Activated T-helper 1 cell treated with anti-CD3 and anti-CD28 coated beads, Interleukin-2, amount 50 U/mL, for 16 hours (primary cell): ENCODE data around the gene KIF26A.

ENCODE experiments used
- DNase-seq, 2 donors: peaks; one replicate each; pipeline ENCODE4 v3.0.0-alpha.2; 2020; ENCODE audit warnings: low read depth in 1 of 2, low spot score in 1 of 2

KIF26A gene

DNA sequence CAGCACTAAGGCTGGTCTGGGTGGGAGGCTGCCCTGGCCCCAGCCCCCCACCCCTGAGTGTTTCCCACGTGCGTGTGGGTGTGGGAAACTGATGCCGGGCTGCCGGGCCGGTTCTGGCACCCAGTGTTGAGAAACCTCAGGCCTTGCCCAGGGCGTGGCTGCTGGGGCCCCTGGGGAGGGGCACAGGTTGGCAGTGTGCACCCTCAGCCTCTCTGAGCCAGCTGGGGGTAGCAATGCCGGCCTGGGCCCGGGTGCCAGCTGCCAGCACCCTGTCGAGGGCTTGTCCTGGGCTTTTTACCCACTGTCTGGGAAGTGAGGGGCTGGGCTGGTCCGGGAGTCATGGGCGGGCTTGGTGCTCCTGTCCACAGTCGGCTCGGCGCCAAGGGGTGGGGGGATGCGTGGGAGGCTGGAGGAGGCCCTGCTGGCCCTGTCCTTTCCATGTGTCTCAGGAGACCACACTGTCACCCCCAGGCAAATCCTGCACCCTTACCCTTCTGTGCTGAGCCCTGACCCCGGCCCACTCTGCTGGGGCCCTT, 37.2 kb upstream of the KIF26A start:
- DNase-seq: no peak

DNA sequence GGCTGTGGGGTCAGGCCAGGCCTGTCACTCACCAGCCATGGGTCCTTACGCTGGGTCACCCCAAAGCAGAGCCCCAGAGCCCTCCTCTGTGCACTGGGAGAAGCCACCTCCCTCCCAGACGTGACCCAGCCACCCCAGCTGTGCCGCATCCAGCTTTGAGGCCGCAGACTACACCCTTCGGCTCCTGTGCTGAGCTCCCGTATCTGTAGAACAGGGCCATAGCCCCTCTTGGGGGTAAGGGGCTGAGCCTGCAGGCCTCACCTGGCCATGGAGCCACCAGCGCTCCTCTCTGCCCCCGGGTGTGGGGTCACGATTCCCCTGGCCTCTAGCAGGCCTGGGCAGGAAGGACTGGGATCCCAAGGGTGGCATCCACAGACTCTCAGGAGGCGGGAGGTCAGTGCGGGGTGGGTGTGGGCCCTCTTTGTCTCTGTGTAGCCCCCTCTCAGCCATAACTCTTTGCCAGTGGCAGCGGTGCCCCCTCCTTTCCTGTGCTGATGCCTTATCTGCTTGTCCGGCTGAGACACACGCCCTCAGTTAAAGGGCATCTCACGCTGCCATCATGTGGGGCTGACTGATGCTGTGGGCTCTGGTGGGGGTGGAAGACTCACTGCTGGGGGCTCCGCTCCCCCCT, 36.6 kb upstream of the KIF26A start:
- DNase-seq: no peak

DNA sequence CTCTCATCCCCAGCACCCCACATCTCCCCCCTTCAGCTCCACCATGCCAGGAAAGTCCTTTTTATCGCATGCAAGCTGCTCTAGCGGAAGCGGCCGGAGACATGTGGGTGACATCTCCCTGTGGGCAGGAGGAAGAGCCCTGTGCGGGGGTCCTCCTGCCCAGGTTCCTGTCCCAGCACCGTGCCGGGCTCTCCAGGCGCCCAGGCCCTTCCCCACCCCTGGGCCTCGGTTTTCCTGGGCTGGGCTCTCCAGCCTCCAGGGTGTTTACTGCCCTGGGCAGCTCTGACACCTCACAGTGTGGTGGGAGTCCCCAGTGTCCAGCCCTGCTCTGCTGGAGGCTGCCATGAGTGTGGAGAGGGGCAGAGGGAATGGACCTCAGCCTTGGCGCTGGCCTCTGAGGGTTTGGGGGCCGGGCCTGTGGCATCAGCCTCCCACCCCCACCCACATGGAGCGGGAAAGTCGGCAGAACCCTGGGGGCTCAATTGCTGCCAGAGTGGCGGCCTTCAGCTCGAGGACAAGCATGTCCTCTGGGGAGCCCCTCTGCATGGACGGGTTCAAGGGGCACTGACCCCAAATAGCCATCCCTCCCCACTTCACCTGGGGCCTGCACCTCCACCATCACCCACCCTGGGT, 36.0 kb upstream of the KIF26A start:
- DNase-seq: no peak

DNA sequence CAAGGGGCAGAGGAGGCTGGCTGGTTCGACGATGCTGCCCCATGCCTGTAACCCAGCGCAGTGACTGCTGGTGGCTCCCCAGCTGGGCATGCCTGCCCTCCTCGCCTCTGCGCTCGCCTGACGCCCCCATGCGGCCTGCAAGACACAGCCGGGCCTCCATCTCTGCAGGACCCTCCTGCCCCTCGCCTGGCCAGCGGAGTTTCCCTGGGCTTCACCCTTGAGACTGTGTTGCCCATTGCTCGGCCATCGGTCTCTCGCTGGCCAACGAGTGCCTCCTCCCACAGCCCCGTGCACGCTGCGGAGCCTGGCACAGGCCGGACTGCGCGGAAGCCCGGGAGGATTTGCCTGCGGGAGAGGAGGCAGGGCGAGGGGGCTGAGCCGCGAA, 35.3 kb upstream of the KIF26A start:
- DNase-seq: no peak

DNA sequence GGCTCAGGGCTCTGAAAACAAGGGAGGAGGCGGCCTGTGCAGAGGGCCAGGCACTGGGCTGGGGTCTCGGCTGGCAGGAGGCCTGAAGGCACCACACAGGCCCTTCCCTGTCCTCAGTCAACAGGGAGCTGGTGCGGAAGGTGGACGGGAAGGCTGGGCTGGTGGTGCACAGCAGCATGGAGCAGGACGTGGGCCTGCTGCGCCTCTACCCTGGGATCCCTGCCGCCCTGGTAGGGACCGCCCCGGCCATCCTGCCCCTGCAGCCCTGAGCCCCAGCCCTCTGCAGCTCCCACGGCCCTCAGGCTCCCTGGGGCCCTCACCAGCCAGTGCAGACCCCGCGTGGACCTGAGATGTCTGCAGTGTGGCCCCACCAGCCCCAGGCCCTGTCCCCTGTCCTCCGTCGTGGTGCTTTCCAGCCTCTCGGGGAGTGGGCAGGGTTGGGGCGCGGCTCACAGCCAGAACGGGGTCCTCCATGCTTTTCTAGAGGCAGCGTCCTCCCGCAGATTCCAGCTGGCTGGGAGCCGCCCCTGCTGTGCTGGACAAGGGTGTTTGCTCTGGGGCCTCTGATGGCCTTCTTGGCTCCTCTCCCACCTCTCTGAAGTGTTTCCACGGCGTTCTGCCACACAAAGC, 34.8 kb upstream of the KIF26A start:
- no peak for DNase-seq

DNA sequence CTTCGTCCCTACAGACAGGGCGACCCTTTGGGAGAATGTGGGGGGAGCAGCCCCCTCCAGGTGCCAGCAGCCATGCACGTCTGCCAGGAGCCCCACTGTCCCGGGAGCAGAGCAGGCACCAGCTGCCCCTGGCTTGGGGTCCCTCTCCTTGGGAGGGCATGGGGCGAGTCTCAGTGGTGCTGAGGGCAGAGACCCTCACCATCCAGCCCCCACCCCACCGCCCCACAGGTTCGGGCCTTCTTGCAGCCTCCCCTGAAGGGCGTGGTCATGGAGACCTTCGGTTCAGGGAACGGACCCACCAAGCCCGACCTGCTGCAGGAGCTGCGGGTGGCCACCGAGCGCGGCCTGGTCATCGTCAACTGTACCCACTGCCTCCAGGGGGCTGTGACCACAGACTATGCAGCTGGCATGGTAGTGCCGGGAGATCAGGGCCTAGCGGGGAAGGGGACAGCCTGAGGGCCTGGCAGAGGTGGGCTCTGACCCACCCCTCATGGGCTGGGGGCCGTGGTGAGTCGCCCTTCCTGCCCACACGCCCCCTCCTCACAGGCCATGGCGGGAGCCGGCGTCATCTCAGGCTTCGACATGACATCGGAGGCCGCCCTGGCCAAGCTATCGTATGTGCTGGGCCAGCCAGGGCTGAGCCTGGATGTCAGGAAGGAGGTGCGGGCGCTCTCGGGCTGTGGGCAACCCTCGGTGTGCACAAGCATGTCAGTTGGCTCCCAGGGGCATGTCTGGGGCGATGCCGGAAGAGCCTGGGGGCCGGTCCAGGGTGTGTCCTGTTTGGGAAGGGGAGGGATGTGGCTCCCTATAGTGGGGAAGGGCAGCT, 34.1 kb upstream of the KIF26A start:
- DNase-seq: no peak

DNA sequence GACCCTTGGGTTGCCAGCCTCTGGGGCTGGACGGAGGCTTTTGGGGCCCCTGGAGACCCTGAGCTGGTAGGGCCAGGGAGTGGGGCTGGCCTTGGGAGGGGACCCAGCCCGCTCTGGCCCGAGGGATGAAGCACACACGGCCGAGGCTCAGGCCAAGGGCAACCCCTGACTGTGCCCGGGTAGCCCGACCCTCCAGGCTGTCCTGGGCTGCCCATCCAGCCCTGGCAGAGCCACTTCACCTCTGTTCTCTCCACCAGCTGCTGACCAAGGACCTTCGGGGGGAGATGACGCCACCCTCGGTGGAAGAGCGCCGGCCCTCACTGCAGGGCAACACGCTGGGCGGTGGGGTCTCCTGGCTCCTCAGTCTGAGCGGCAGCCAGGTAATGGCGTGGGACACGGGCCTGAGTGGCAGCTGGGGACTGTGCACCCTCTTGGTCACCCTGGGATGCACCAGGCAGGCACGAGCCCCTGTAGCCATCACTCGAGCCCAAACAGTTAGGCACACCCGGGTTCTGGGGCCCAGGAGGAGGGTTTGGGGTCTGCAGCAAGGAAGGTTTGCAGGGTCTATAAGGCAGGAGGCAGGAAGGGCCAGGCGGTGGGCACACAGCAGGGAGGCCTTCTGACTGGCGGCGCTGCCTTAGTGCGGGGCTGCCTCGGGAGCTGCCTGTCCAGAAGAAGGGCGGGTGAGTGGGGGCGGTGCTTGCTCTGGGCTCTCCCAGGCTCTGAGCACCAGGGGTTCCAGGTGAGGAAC, 33.1 kb upstream of the KIF26A start:
- no peak for DNase-seq

DNA sequence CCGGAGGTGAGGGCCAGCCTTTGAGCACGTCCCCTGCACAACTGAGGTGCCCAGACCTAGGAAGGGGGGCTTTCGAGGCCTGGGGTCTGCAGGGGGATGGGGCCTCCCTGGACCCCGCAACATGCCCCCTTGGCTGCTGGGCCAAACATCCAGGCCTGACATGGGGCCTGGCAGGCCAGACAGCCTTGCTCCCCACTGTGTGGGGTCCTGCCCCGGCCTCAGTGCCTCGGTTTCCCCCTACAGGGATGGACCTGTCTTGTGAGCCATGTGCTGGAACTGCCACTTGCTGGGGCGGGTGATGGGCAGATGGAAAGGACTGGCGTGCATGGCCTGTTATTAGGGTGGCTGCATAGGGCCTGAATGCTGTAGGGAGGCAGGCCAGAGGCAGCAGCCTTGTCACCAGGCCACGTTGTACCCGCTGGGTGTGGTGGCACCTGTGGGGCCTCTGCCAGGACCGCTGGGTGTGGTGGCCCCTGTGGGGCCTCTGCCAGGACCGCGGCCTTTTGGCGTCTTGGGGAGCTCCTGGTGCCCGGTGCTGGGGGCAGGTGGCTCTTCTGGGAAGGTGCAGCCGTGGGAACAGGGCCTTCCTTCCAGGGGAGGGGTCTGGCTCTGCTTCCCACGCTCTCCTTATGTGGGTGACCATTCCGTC, 32.4 kb upstream of the KIF26A start:
- DNase-seq: no peak

DNA sequence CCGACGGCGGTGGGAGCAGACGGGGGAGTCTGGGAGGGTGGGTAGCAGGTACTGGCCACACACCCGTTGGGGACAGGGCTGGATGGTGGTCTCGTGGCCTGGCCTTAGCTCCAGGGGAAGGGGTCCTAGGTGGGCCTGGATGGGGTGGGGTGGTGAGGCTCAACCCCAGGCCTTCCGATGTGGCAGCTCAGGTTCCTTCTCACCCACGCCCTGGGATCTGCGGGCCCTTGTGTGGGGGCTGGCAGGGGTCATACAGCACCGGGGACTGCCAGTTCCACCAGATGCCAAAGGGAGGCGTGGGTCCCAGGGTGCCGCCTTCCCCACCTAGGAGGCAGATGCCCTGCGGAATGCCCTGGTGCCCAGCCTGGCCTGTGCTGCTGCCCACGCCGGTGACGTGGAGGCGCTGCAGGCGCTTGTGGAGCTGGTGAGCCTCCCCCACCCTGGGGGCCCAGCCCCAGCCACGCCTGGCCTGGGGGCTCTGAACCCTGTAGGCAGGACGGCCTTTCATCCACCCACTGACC, 31.9 kb upstream of the KIF26A start:
- no peak for DNase-seq

DNA sequence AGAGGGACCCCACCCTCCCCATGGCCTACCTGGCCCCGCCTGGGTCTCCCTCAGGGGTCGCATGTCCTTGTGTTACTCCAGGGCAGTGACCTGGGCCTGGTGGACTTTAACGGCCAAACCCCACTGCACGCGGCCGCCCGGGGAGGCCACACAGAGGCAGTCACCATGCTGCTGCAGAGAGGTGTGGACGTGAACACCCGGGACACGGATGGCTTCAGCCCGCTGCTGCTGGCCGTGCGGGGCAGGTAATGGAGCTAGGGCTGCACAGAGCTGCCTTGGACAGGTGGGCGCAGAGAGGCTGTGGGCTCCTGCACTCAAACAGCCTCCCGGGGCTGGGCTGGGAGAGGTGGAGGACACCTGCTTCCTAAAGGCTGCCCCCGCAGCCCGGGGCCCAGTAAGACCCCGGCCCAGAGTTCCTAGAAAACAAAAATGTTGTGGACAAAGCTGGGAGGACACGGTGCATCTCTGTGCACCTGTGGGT, 31.2 kb upstream of the KIF26A start:
- no peak for DNase-seq

DNA sequence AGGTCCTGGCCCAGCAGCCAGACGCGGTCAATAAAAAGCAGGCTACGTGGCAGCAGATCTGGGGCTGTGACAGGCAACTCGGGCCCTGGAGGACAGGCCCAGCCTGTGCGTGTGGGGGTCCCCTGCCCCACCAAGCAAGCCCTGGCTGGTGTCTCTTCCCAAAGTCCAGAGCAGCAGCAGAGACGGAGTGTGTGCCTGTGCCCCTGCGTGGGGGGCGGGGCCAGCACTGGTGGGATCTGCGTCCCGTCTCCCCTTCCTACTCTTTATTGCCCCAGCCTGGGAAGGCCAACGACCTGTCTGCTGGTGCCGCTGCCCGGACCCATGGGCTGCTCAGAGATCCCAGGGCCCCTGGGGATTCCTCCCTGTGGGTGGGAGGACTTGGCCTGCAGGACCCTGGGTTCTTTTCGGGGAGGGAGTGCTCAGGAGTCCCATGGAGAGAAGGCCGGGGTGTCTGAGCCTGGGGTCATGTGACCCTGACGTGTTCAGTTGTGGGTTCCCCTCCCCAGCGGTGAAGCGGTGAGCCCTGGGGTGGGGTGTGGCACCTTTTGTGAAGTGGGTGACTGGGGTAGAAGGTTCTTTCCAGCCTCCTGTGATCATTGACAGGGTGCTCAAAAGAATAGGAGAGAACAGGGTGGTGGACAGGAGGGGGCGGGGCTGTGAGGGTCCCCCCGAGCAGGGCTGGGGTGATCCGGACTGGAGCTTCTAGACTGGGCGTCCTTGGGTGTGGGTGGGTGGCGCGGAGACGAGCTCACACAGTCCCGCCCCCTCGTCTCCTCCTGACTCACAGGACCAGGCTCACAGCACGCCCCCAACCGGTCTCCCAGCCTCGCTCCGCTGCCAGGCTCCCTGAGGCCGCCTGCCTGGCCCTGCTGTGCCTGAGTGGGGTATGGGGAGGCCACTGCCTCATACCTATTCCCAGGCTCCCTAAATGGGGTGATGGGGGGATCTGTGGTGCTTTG, 30.5 kb upstream of the KIF26A start:
- no peak for DNase-seq

DNA sequence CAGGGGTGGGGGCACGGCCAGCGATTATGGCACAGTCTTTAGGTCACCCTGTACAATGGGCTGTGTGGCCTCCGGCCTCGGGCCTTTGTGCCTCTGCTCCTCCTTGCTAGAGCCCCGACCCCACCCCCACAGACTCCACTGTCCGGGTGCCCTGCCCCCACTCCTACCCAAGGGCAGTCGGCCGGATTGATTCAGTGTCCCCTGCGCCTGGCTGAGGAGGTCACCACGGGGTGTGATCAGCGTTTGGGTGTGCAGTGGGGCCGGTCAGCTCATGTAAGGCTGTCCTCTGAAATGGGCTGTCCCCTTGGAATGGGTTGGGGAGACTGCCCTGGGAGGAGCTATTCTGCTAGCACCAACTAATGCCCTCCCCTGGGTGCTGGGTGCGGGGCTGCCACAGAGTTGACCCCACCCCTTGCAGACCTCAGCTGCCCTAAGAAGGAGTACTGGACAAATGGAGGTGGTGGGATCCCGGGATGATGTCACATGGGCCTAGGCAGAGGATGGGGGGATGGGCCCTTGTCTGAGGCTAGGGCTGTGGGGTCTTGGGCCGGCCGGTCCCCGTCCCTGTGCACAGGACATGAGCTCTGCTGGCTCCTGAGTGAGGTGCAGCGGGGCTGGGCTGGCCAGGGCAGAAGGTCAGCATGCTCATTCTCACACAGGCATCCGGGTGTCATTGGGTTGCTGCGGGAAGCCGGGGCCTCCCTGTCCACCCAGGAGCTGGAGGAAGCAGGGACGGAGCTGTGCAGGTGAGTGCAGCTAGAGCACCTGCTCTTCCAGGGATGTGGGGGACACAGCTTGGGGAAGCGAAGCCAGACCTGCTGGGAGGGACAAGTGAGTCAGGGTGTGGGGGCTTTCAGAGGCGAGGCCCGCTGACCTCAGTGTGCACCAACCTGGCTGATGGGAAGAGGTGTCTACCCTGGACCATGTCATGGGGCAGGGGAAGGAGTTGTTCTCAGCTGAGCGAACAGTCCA, 29.5 kb upstream of the KIF26A start:
- no peak for DNase-seq

DNA sequence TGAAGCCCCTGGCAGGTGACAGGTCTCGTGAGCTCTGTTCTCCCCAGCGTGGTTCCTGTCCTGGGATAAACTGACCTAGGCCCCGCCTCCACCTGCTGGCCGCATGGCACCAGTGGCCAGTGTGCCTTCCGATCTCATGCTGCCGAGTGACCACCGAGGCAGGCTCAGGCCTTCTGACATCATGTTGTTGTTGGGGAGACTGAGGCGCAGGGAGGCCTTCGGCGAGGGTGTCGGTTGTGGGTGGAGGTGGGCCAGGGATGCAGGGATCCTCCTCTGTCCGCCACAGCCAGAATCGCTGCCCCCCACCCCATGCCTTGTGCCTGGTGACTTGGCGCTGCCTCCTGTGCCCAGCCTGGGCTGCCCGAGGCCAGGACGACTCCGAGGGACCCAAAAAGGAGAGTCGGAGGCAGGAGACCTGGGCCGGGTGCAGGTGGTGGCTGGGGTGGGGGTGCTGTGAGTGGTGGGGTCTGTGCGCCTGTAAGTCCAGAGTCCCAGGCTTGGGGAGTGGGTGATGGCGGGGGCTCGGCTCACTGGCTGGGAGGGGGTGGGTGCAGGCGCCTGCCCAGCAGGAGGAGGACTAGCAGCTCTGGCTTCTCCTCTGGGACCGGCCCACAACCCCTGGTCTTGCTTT, 28.5 kb upstream of the KIF26A start:
- no peak for DNase-seq

DNA sequence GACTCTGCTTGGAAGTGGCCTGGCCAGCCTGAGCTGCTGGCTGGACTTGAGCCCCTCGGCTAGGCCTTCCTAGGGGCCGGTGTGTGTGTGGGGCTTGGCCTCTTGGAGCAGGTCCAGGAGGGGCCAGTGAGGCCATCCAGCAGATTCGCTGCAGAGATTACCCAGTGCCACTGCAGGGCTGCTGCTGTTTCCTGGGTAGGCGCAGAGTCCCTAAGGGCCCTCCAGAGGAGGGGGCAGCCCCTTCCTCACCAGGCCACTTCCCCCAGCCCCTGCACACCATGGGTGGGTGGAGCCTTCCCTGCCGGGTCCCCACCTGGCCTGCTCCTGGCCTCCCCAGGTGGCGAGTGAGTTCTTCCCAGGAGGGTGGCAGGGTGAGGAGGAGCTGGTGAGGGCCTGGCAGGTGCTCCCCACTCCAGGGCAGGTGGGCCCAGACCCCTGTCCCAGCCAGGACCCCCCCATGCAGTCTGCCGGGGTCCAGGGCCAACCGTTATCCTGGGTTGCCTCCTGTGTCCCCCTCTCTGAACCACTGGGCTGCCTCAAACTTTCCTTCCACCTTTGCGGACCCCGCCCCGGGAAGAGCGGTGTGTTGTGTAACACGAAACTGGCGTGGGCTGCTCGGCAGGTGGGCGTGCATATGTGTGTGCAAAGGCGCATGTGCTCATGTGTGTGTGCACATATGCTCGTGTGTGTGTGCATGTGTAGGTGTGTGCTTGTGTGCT, 27.7 kb upstream of the KIF26A start:
- no peak for DNase-seq

DNA sequence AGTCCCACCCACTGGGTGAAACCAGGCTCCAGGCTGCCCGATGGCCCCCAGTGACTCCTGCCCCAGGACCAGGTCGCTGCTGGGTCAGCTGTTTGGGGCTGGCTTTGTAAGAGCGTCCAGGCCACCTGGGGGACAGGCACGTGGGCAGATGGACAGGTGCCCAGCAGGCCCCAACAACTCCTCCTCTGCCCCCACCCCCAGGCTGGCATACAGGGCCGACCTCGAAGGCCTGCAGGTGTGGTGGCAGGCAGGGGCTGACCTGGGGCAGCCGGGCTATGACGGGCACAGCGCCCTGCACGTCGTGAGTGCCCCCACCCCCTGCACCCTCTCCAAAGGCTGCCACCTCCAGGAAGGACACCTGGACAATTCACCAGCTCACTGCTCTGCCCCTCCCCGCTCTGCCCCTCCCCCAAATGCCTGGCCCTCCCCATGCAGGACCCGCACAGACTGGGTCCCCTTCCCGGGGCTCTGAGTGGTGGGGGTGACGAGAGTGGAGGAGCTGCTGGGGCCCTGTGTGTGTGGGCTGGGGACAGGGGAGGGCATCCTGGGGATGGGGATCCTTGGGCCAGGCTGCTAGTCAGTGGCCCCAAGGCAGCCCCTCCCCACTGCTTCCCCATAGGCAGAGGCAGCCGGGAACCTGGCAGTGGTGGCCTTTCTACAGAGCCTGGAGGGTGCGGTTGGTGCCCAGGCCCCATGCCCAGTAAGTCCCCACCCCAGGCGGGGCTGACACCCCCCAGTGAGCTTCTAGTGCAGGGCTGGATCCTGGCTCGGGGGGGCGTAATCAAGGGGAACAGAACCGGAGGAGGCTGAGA, 26.9 kb upstream of the KIF26A start:
- no peak for DNase-seq

DNA sequence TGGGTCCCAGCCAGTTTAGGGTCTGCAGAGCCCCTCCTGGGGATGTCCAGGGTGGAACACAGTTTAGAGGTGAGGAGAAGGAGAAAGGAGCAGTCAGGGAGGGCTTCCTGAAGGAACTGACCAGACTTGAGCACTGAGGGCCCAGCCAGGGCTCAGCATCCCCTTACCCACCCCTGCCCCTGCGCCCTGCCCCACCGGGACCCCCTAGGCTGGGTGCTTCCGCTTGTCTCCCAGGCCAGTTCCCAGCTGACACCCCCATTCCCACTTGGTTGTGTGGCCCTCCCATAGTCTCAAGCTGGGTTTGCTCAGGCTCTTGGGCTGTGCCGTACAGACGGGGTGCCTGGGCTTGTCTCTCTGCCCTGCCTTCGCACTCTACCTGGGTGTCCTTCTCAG, 26.3 kb upstream of the KIF26A start:
- no peak for DNase-seq
